ENCODE results near the gene CLSTN2. TPM values are rescaled to one million over a fixed set of nuclear protein-coding genes. Genes with fewer than 3 reads are reported as not detected.
A peak's percentile ranks its signal among the peaks of the same experiment; 100 is the strongest.

Gene CLSTN2
- polyA plus RNA-seq, 1 experiment, result 0.04 TPM

- H3K27me3 ChIP-seq (ENCODE audit: control insufficient read depth, insufficient read depth, low read length), result no peaks in the 10 kb centered on the region
- CTCF ChIA-PET, result no interaction called here
- no peak for DNase-seq (ENCODE audit: low read depth, low spot score)
- POLR2A ChIA-PET, result no interaction called here
- no peak overlapping the region for H3K27ac ChIP-seq (ENCODE audit: low read depth, low read length)
- TF ChIP-seq CTCF (IDR thresholded peaks at IDR 0.05; ENCODE audit: low read depth, low read length), result no peak
- H3K4me3 ChIP-seq (ENCODE audit: low read depth, low read length), result no peak overlapping the region
- no peaks in the 10 kb centered on the region for H3K9me3 ChIP-seq (ENCODE audit: control insufficient read depth, insufficient read depth, low read length)
These were observed 338.7 kb downstream of the CLSTN2 start for GRCh38 chr3:140273542-140274195.

- Histone ChIP-seq H3K9me3 (ENCODE audit: control insufficient read depth, insufficient read depth, low read length) (no peaks in the 10 kb centered on the region), H3K4me3 (ENCODE audit: low read depth, low read length) (no peak overlapping the region), H3K27me3 (ENCODE audit: control insufficient read depth, insufficient read depth, low read length) (no peaks in the 10 kb centered on the region), H3K27ac (ENCODE audit: low read depth, low read length) (no peak overlapping the region)
- no peak for TF ChIP-seq CTCF (IDR thresholded peaks at IDR 0.05; ENCODE audit: low read depth, low read length)
- POLR2A ChIA-PET, result no interaction called here
- no peak for DNase-seq (ENCODE audit: low read depth, low spot score)
- CTCF ChIA-PET, result no interaction called here
These were observed 339.4 kb downstream of the CLSTN2 start for GRCh38 chr3:140274429-140274828.

GRCh38 chr3:140276703-140277102 lies 341.7 kb downstream of the CLSTN2 start:
- ChIA-PET POLR2A (no interaction called here), CTCF (no interaction called here)
- no peaks in the 10 kb centered on the region for H3K9me3 ChIP-seq (ENCODE audit: control insufficient read depth, insufficient read depth, low read length)
- H3K4me3 ChIP-seq (ENCODE audit: low read depth, low read length), result no peak overlapping the region
- no peak overlapping the region for H3K27ac ChIP-seq (ENCODE audit: low read depth, low read length)
- peak; percentile 32 for TF ChIP-seq CTCF (IDR thresholded peaks at IDR 0.05; ENCODE audit: low read depth, low read length)
- H3K27me3 ChIP-seq (ENCODE audit: control insufficient read depth, insufficient read depth, low read length), result no peaks in the 10 kb centered on the region
- no peak for DNase-seq (ENCODE audit: low read depth, low spot score)

GRCh38 chr3:140277886-140278285 lies 342.9 kb downstream of the CLSTN2 start:
- POLR2A ChIA-PET, result no interaction called here

GRCh38 chr3:140284372-140284771 lies 349.4 kb downstream of the CLSTN2 start:
- CTCF ChIA-PET, result no interaction called here
- no peak overlapping the region for H3K27ac ChIP-seq (ENCODE audit: low read depth, low read length)
- no peak for DNase-seq (ENCODE audit: low read depth, low spot score)
- H3K9me3 ChIP-seq (ENCODE audit: control insufficient read depth, insufficient read depth, low read length), result no peaks in the 10 kb centered on the region
- H3K27me3 ChIP-seq (ENCODE audit: control insufficient read depth, insufficient read depth, low read length), result no peaks in the 10 kb centered on the region
- POLR2A ChIA-PET, result no interaction called here
- no peak for TF ChIP-seq CTCF (IDR thresholded peaks at IDR 0.05; ENCODE audit: low read depth, low read length)
- no peak overlapping the region for H3K4me3 ChIP-seq (ENCODE audit: low read depth, low read length)

More at GRCh38 chr3:140277886-140278285, 342.9 kb downstream of the CLSTN2 start:
- no peak overlapping the region for H3K4me3 ChIP-seq (ENCODE audit: low read depth, low read length)
- DNase-seq (ENCODE audit: low read depth, low spot score), result no peak
- H3K27ac ChIP-seq (ENCODE audit: low read depth, low read length), result no peak overlapping the region
- H3K27me3 ChIP-seq (ENCODE audit: control insufficient read depth, insufficient read depth, low read length), result no peaks in the 10 kb centered on the region
- CTCF ChIA-PET, result no interaction called here
- H3K9me3 ChIP-seq (ENCODE audit: control insufficient read depth, insufficient read depth, low read length), result no peaks in the 10 kb centered on the region
- no peak for TF ChIP-seq CTCF (IDR thresholded peaks at IDR 0.05; ENCODE audit: low read depth, low read length)
